GM23248 (cell line): ENCODE results near the gene SCYGR6.

Experiments used
- EZH2 ChIP-seq: fragments of 200-600 bp; sonication (generic); IDR thresholded peaks from 2 replicates; pipeline ENCODE4 v1.6.1; 2018; ENCODE audit warnings: antibody characterized with exemption, mild to moderate bottlenecking; ENCODE audit not compliant: insufficient read depth, poor library complexity, severe bottlenecking
- EZH2phosphoT487 ChIP-seq: fragments of 200-600 bp; sonication (generic); IDR thresholded peaks from 2 replicates; pipeline ENCODE4 v1.6.1; 2018; ENCODE audit warnings: antibody characterized with exemption, moderate library complexity, mild to moderate bottlenecking, low read depth; ENCODE audit not compliant: insufficient read depth

- no peak for TF ChIP-seq EZH2phosphoT487
- no peak for TF ChIP-seq EZH2
Measured at GRCh38 chr2:227703280-227703732, 21.3 kb downstream of the SCYGR6 start.
